ENCODE results near the gene GPD1L. TPM values are rescaled to one million over a fixed set of nuclear protein-coding genes. Genes with fewer than 3 reads are reported as not detected.

GPD1L gene
- total and polyA plus RNA-seq, 2 of the 4 experiments (the other 2 are of a cell fraction), result 3.9 to 7.9 TPM

Other genes with a start within 250 kb of the GPD1L start
- gene OSBPL10, start 125.4 kb upstream of the GPD1L start, total RNA-seq (2012; rRNA removed), result 7.2 and 9.5 TPM in 2 replicates
- gene OSBPL10, start 125.4 kb upstream of the GPD1L start, polyA plus RNA-seq (2012; rRNA removed), result 8.0 and 10.1 TPM in 2 replicates
- gene ZNF860, start 124.9 kb upstream of the GPD1L start, total RNA-seq (2012; rRNA removed), result 0.18 and 0.56 TPM in 2 replicates
- gene ZNF860, start 124.9 kb upstream of the GPD1L start, polyA plus RNA-seq (2012; rRNA removed), result 0.07 and 0.26 TPM in 2 replicates
- not detected in 2 replicates for gene CMTM8, start 132.1 kb downstream of the GPD1L start, total RNA-seq (2012; rRNA removed)
- gene CMTM8, start 132.1 kb downstream of the GPD1L start, polyA plus RNA-seq (2012; rRNA removed), result 0.15 and 0.20 TPM in 2 replicates